ENCODE results near the gene BLM.
A peak's percentile ranks its signal among the peaks of the same experiment; 100 is the strongest.

Gene BLM

GRCh38 chr15:90762109-90762508, 45.0 kb downstream of the BLM start:
- ATAC-seq (ENCODE audit: low read depth) (no peak; the same call in 2 of the 3 replicates), DNase-seq (ENCODE audit: low spot score) (no peak)
- H3K36me3 ChIP-seq (ENCODE audit: low read depth): peaks cover 75% of the 10 kb centered on the region
- H3K9me3 ChIP-seq (ENCODE audit: severe bottlenecking): no peaks in the 10 kb centered on the region
- H3K4me3 ChIP-seq (ENCODE audit: severe bottlenecking): no peak overlapping the region
- H3K27me3 ChIP-seq (ENCODE audit: insufficient read depth, poor library complexity, severe bottlenecking): no peaks in the 10 kb centered on the region
- H3K4me1 ChIP-seq (ENCODE audit: insufficient read depth, poor library complexity, severe bottlenecking): no peaks in the 10 kb centered on the region
- no peak overlapping the region for H3K27ac ChIP-seq (ENCODE audit: poor library complexity, severe bottlenecking)
- no peak for TF ChIP-seq CTCF (IDR thresholded peaks at IDR 0.05; ENCODE audit: poor library complexity, severe bottlenecking)

- no peaks in the 10 kb centered on the region for H3K4me1 ChIP-seq (ENCODE audit: insufficient read depth, poor library complexity, severe bottlenecking)
- H3K4me3 ChIP-seq (ENCODE audit: severe bottlenecking): no peak overlapping the region
- H3K27ac ChIP-seq (ENCODE audit: poor library complexity, severe bottlenecking): no peak overlapping the region
- peaks cover 73% of the 10 kb centered on the region for H3K36me3 ChIP-seq (ENCODE audit: low read depth)
- no peak for DNase-seq (ENCODE audit: low spot score)
- ATAC-seq (ENCODE audit: low read depth): no peak
- H3K9me3 ChIP-seq (ENCODE audit: severe bottlenecking): no peaks in the 10 kb centered on the region
- TF ChIP-seq CTCF (IDR thresholded peaks at IDR 0.05; ENCODE audit: poor library complexity, severe bottlenecking): no peak
- no peaks in the 10 kb centered on the region for H3K27me3 ChIP-seq (ENCODE audit: insufficient read depth, poor library complexity, severe bottlenecking)
Observed at GRCh38 chr15:90763366-90764099, 46.4 kb downstream of the BLM start.

GRCh38 chr15:90765531-90765930, 48.4 kb downstream of the BLM start:
- H3K27me3 ChIP-seq (ENCODE audit: insufficient read depth, poor library complexity, severe bottlenecking): no peaks in the 10 kb centered on the region
- no peak for TF ChIP-seq CTCF (IDR thresholded peaks at IDR 0.05; ENCODE audit: poor library complexity, severe bottlenecking)
- no peak for DNase-seq (ENCODE audit: low spot score)
- no peak for ATAC-seq (ENCODE audit: low read depth)
- H3K4me3 ChIP-seq (ENCODE audit: severe bottlenecking): no peak overlapping the region
- no peaks in the 10 kb centered on the region for H3K9me3 ChIP-seq (ENCODE audit: severe bottlenecking)
- H3K36me3 ChIP-seq (ENCODE audit: low read depth): peaks cover 66% of the 10 kb centered on the region
- H3K4me1 ChIP-seq (ENCODE audit: insufficient read depth, poor library complexity, severe bottlenecking): no peaks in the 10 kb centered on the region
- H3K27ac ChIP-seq (ENCODE audit: poor library complexity, severe bottlenecking): no peak overlapping the region

GRCh38 chr15:90765966-90766365, 48.8 kb downstream of the BLM start:
- Histone ChIP-seq H3K9me3 (ENCODE audit: severe bottlenecking) (no peaks in the 10 kb centered on the region), H3K4me1 (ENCODE audit: insufficient read depth, poor library complexity, severe bottlenecking) (no peaks in the 10 kb centered on the region), H3K36me3 (ENCODE audit: low read depth) (peaks cover 66% of the 10 kb centered on the region), H3K4me3 (ENCODE audit: severe bottlenecking) (no peak overlapping the region), H3K27ac (ENCODE audit: poor library complexity, severe bottlenecking) (no peak overlapping the region), H3K27me3 (ENCODE audit: insufficient read depth, poor library complexity, severe bottlenecking) (no peaks in the 10 kb centered on the region)
- no peak for ATAC-seq (ENCODE audit: low read depth)
- no peak for DNase-seq (ENCODE audit: low spot score)
- no peak for TF ChIP-seq CTCF (IDR thresholded peaks at IDR 0.05; ENCODE audit: poor library complexity, severe bottlenecking)

GRCh38 chr15:90769375-90769774, 52.2 kb downstream of the BLM start:
- H3K36me3 ChIP-seq (ENCODE audit: low read depth): peaks cover 56% of the 10 kb centered on the region
- DNase-seq (ENCODE audit: low spot score): no peak
- no peaks in the 10 kb centered on the region for H3K9me3 ChIP-seq (ENCODE audit: severe bottlenecking)
- H3K4me1 ChIP-seq (ENCODE audit: insufficient read depth, poor library complexity, severe bottlenecking): peaks cover 3% of the 10 kb centered on the region
- no peak for TF ChIP-seq CTCF (IDR thresholded peaks at IDR 0.05; ENCODE audit: poor library complexity, severe bottlenecking)
- no peak overlapping the region for H3K27ac ChIP-seq (ENCODE audit: poor library complexity, severe bottlenecking)
- H3K4me3 ChIP-seq (ENCODE audit: severe bottlenecking): no peak overlapping the region
- no peaks in the 10 kb centered on the region for H3K27me3 ChIP-seq (ENCODE audit: insufficient read depth, poor library complexity, severe bottlenecking)
- ATAC-seq (ENCODE audit: low read depth): 0 out of 3 replicates have a peak, but pooled peaks have one; percentile 14
